Measurements from ENCODE around the gene CHRNB1. TPM values are rescaled to one million over a fixed set of nuclear protein-coding genes. Genes with fewer than 3 reads are reported as not detected.
A peak's percentile ranks its signal among the peaks of the same experiment; 100 is the strongest.

CHRNB1 gene
- total and polyA plus RNA-seq, 2 of the 8 experiments (the other 6 are each of a cell fraction or from before 2014, with no cell fraction given), result 14.1 to 28.2 TPM

DNA sequence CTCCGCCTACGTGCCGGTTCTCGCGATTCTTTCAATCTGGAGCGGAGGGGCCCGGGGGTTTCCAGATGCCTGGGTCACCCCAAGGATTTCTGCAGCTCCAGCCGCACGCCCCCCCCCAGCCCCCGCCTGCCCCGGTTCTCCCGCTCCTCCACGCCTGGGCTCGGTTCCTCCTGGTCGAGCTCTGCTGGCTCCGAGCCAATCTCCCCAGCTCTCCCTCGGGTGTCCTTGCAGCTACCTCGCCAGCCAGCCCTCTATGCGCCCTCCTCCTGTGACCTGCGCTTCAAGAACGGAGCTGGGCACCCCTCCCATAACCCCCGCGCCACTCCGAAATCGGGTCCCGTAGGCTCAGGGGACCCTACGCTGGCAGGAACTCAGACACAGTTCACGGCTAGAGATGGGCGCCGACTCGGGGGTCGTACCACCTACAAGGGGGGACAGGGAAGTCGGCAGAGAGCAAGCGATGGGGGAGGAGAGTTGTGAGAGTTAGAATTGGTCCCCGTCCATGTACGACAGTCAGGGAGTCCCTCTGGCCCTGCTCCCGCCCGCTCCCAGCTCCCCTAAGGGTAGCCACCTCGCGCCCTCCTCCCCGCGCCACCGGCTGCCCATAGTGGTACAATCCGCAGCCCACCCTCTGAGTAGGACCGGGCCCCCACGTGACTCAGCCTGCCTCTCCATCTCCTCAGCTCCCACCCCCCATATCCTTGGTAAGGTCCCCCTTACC, 4.6 kb upstream of the CHRNB1 start (continued):
- TF ChIP-seq NANOG (IDR thresholded peaks at IDR 0.05; ENCODE audit: insufficient read depth, low read depth, low read length, poor library complexity, severe bottlenecking) (no peak), BRCA1 (IDR thresholded peaks at IDR 0.05; ENCODE audit: low read depth, low read length) (peak; percentile 50; the same call in 1 of the 2 replicates), EP300 (IDR thresholded peaks at IDR 0.05; ENCODE audit: borderline replicate concordance in 1 of 2, low read depth in 2 of 2, low read length in 2 of 2) (peak in 1 of 2 experiments; percentile 97; a peak in 2 of 3 replicates), SIN3A (conservative IDR thresholded peaks at IDR 0.05 in 1 of 2, IDR thresholded peaks at IDR 0.05 in 1 of 2; ENCODE audit: low read depth in 1 of 2, low read length in 2 of 2) (0 out of 4 replicates have a peak, but pooled peaks of 1 of the 2 experiments have one; percentile 33), SRF (IDR thresholded peaks at IDR 0.05; ENCODE audit: low read depth, low read length) (no peak), CHD2 (IDR thresholded peaks at IDR 0.05; ENCODE audit: low read length) (peak; percentile 87), EGR1 (IDR thresholded peaks at IDR 0.05; ENCODE audit: borderline replicate concordance, low read depth, low read length) (0 out of 2 replicates have a peak, but pooled peaks have one; percentile 25), PHF8 (conservative IDR thresholded peaks at IDR 0.05; ENCODE audit: low read depth, low read length) (0 out of 2 replicates have a peak, but pooled peaks have one; percentile 31), RBBP5 (IDR thresholded peaks at IDR 0.05; ENCODE audit: borderline replicate concordance, low read depth, low read length) (no peak), SP4 (IDR thresholded peaks at IDR 0.05; ENCODE audit: low read length) (no peak), USF2 (IDR thresholded peaks at IDR 0.05; ENCODE audit: low read length) (peak; percentile 87), POU5F1 (IDR thresholded peaks at IDR 0.05; ENCODE audit: low read depth, low read length) (no peak), SIX5 (IDR thresholded peaks at IDR 0.05; ENCODE audit: low read depth, low read length) (peak; percentile 39; the same call in 1 of the 2 replicates), CHD1 (IDR thresholded peaks at IDR 0.05; ENCODE audit: low read depth, low read length) (peak; percentile 93), TEAD4 (IDR thresholded peaks at IDR 0.05; ENCODE audit: low read depth, low read length) (no peak), CTCF (IDR thresholded peaks at IDR 0.05; ENCODE audit: control extremely low read depth in 1 of 3, insufficient read depth in 1 of 3, low read depth in 1 of 3, low read length in 3 of 3) (no peak), SIRT6 (IDR thresholded peaks at IDR 0.05; ENCODE audit: low read length) (no peak), CTBP2 (IDR thresholded peaks at IDR 0.05; ENCODE audit: borderline replicate concordance, insufficient read depth, insufficient read length, low read length) (no peak), POLR2A (IDR thresholded peaks at IDR 0.05; ENCODE audit: control extremely low read depth in 1 of 2, low read depth in 2 of 2, low read length in 2 of 2) (0 out of 3 replicates have a peak, but pooled peaks of 1 of the 2 experiments have one; percentile 13), GTF2F1 (IDR thresholded peaks at IDR 0.05; ENCODE audit: borderline replicate concordance, low read depth, low read length) (no peak), SP1 (IDR thresholded peaks at IDR 0.05; ENCODE audit: low read depth, low read length) (no peak)
